ENCODE measurements around the gene MAP4. TPM values are rescaled to one million over a fixed set of nuclear protein-coding genes. Genes with fewer than 3 reads are reported as not detected.

MAP4 gene
- total RNA-seq, 1 donor from 2014 or later: 166 TPM

- intact Hi-C loops (cut with DNase I): no loop called here
- no peak for TF ChIP-seq CTCF (IDR thresholded peaks at IDR 0.05)
These were observed 161.3 kb downstream of the MAP4 start for GRCh38 chr3:47854720-47855455.

GRCh38 chr3:47854267-47854666, 161.9 kb downstream of the MAP4 start:
- Histone ChIP-seq H3K27me3 (ENCODE audit: low read depth) (no peaks in the 10 kb centered on the region), H3K27ac (no peak overlapping the region), H3K4me3 (no peak overlapping the region), H3K9me3 (no peaks in the 10 kb centered on the region), H3K36me3 (peaks cover 91% of the 10 kb centered on the region), H3K4me1 (no peaks in the 10 kb centered on the region)
- intact Hi-C loops (cut with DNase I): no loop called here
- DNase-seq (no peak), ATAC-seq (no peak)
- no peak for TF ChIP-seq CTCF (IDR thresholded peaks at IDR 0.05)

More at GRCh38 chr3:47854720-47855455, 161.3 kb downstream of the MAP4 start:
- no peak overlapping the region for H3K4me3 ChIP-seq
- H3K27ac ChIP-seq: no peak overlapping the region
- H3K27me3 ChIP-seq (ENCODE audit: low read depth): no peaks in the 10 kb centered on the region
- ATAC-seq (no peak), DNase-seq (no peak)
- H3K9me3 ChIP-seq: no peaks in the 10 kb centered on the region
- peaks cover 88% of the 10 kb centered on the region for H3K36me3 ChIP-seq
- H3K4me1 ChIP-seq: no peaks in the 10 kb centered on the region

GRCh38 chr3:47852604-47853602, 163.3 kb downstream of the MAP4 start:
- Histone ChIP-seq H3K4me3 (no peak overlapping the region), H3K36me3 (peaks cover 100% of the 10 kb centered on the region), H3K27ac (no peak overlapping the region), H3K4me1 (no peaks in the 10 kb centered on the region), H3K27me3 (ENCODE audit: low read depth) (no peaks in the 10 kb centered on the region), H3K9me3 (no peaks in the 10 kb centered on the region)
- intact Hi-C loops (cut with DNase I): no loop called here
- ATAC-seq (no peak), DNase-seq (no peak)
- TF ChIP-seq CTCF (IDR thresholded peaks at IDR 0.05): no peak

GRCh38 chr3:47851888-47852603, 164.2 kb downstream of the MAP4 start:
- no peak overlapping the region for H3K27ac ChIP-seq
- intact Hi-C loops (cut with DNase I): no loop called here
- ATAC-seq: no peak
- TF ChIP-seq CTCF (IDR thresholded peaks at IDR 0.05): no peak
- H3K4me3 ChIP-seq: no peak overlapping the region
- H3K9me3 ChIP-seq: no peaks in the 10 kb centered on the region
- H3K4me1 ChIP-seq: no peaks in the 10 kb centered on the region
- no peaks in the 10 kb centered on the region for H3K27me3 ChIP-seq (ENCODE audit: low read depth)
- peaks cover 100% of the 10 kb centered on the region for H3K36me3 ChIP-seq
- no peak for DNase-seq
